GM23248 (cell line): ENCODE measurements around the gene SGCG. TPM values are rescaled to one million over a fixed set of nuclear protein-coding genes. Genes with fewer than 3 reads are reported as not detected.

ENCODE experiments used
- DNase-seq: peaks from one replicate; pipeline ENCODE4 v3.0.0-alpha.2; 2015
- H2AFZ ChIP-seq: fragments of 200-600 bp; sonication (generic); 2 replicates; pipeline ENCODE4 v1.6.1; 2016; ENCODE audit warnings: antibody characterized with exemption
- H3F3A ChIP-seq: fragments of 200-600 bp; sonication (generic); 2 replicates; pipeline ENCODE4 v1.6.1; 2016; ENCODE audit warnings: mild to moderate bottlenecking, antibody characterized with exemption, mixed run types; ENCODE audit not compliant: insufficient read depth
- H3K27ac ChIP-seq: fragments of 200-600 bp; sonication (generic); 2 replicates; pipeline ENCODE4 v1.5.1; 2016; ENCODE audit warnings: mild to moderate bottlenecking
- H3K27me3 ChIP-seq: fragments of 200-600 bp; sonication (generic); replicated peaks from 2 replicates; pipeline ENCODE4 v1.6.1; 2016; ENCODE audit warnings: mild to moderate bottlenecking; ENCODE audit not compliant: insufficient read depth
- H3K36me3 ChIP-seq: fragments of 200-600 bp; sonication (generic); 2 replicates; pipeline ENCODE4 v1.6.1; 2016; ENCODE audit warnings: low read depth, mild to moderate bottlenecking
- H3K4me1 ChIP-seq: fragments of 200-600 bp; sonication (generic); 2 replicates; pipeline ENCODE4 v1.6.1; 2016; ENCODE audit warnings: mild to moderate bottlenecking; ENCODE audit not compliant: insufficient read depth
- H3K4me2 ChIP-seq: fragments of 200-600 bp; sonication (generic); one replicate; pipeline ENCODE4 v1.6.1; 2016; ENCODE audit warnings: mild to moderate bottlenecking; ENCODE audit not compliant: unreplicated experiment
- H3K4me3 ChIP-seq: fragments of 200-600 bp; sonication (generic); 2 replicates; pipeline ENCODE4 v1.5.1; 2016; ENCODE audit warnings: mild to moderate bottlenecking
- H3K79me2 ChIP-seq: fragments of 200-600 bp; sonication (generic); 2 replicates; pipeline ENCODE4 v1.6.1; 2016; ENCODE audit warnings: mild to moderate bottlenecking; ENCODE audit not compliant: insufficient read depth
- H3K9ac ChIP-seq: fragments of 200-600 bp; sonication (generic); 2 replicates; pipeline ENCODE4 v1.6.1; 2016; ENCODE audit warnings: mild to moderate bottlenecking
- H3K9me2 ChIP-seq: fragments of 200-600 bp; sonication (generic); 2 replicates; pipeline ENCODE4 v1.6.1; 2016; ENCODE audit warnings: mixed run types, mild to moderate bottlenecking, moderate library complexity; ENCODE audit not compliant: insufficient read depth
- H3K9me3 ChIP-seq: fragments of 200-600 bp; sonication (generic); one replicate; pipeline ENCODE4 v1.6.1; 2017; ENCODE audit warnings: low read depth
- H4K20me1 ChIP-seq: fragments of 200-600 bp; sonication (generic); 2 replicates; pipeline ENCODE4 v1.6.0; 2016; ENCODE audit not compliant: insufficient read depth
- EZH2 ChIP-seq: fragments of 200-600 bp; sonication (generic); IDR thresholded peaks from 2 replicates; pipeline ENCODE4 v1.6.1; 2018; ENCODE audit warnings: antibody characterized with exemption, mild to moderate bottlenecking; ENCODE audit not compliant: insufficient read depth, poor library complexity, severe bottlenecking
- EZH2phosphoT487 ChIP-seq: fragments of 200-600 bp; sonication (generic); IDR thresholded peaks from 2 replicates; pipeline ENCODE4 v1.6.1; 2018; ENCODE audit warnings: antibody characterized with exemption, moderate library complexity, mild to moderate bottlenecking, low read depth; ENCODE audit not compliant: insufficient read depth
- WGBS, 2 experiments: methylation state at CpG; one replicate each; pipeline ENCODE4 v1.1.6; 2015 to 2017; ENCODE audit warnings: low lambda C conversion rate in 2 of 2, low coverage in 1 of 2; ENCODE audit errors: missing lambda C conversion rate in 2 of 2; 5-methylcytosine and 5-hydroxymethylcytosine counted together
- in situ Hi-C: fragments of 300-500 bp; cut with MboI; formaldehyde crosslinking; loops from 2 replicates; pipeline ENCODE4 v1.15.0; 2020
- polyA plus RNA-seq: library from polyadenylated mRNA; unstranded; fragments of >200 nt; fragmentation: Nextera tagmentation; extraction: Ambion mirVana; gene quantifications from 2 replicates; pipeline ENCODE4 v1.2.1, GENCODE V29; 2016
- total RNA-seq: library from RNA; depleted of rRNA; stranded (reverse); fragments of >200 nt; shearing (Covaris generic); gene quantifications from 2 replicates; pipeline ENCODE4 v1.2.3, GENCODE V29; 2014

SGCG gene
- total and polyA plus RNA-seq, 2 experiments from 2014 or later: 2.9 to 4.5 TPM

GRCh38 chr13:23201870-23202269, 21.1 kb downstream of the SGCG start:
- no peaks in the 10 kb centered on the region for H3F3A ChIP-seq
- no peak overlapping the region for H3K4me2 ChIP-seq
- H3K9ac ChIP-seq: no peak overlapping the region
- H3K79me2 ChIP-seq: no peaks in the 10 kb centered on the region
- no peak overlapping the region for H2AFZ ChIP-seq
- WGBS, 2 experiments: 69% methylated on average over 5 of the region's 5 CpGs
- no peaks in the 10 kb centered on the region for H3K27me3 ChIP-seq
- no peak overlapping the region for H3K4me3 ChIP-seq
- DNase-seq: no peak
- no peaks in the 10 kb centered on the region for H3K9me2 ChIP-seq
- no peak for TF ChIP-seq EZH2phosphoT487
- TF ChIP-seq EZH2: no peak
- no peaks in the 10 kb centered on the region for H3K36me3 ChIP-seq
- H4K20me1 ChIP-seq: no peaks in the 10 kb centered on the region
- H3K4me1 ChIP-seq: peaks cover 17% of the 10 kb centered on the region
- H3K9me3 ChIP-seq: no peaks in the 10 kb centered on the region
- in situ Hi-C loops: no loop called here
- H3K27ac ChIP-seq: no peak overlapping the region

- Histone ChIP-seq H3K79me2 (no peaks in the 10 kb centered on the region), H2AFZ (no peak overlapping the region), H3F3A (no peaks in the 10 kb centered on the region), H3K27me3 (no peaks in the 10 kb centered on the region), H4K20me1 (no peaks in the 10 kb centered on the region), H3K4me2 (no peak overlapping the region), H3K27ac (no peak overlapping the region), H3K9me3 (no peaks in the 10 kb centered on the region), H3K4me3 (no peak overlapping the region), H3K4me1 (peaks cover 17% of the 10 kb centered on the region), H3K9me2 (no peaks in the 10 kb centered on the region), H3K9ac (no peak overlapping the region), H3K36me3 (no peaks in the 10 kb centered on the region)
- in situ Hi-C loops: no loop called here
- no peak for TF ChIP-seq EZH2phosphoT487
- TF ChIP-seq EZH2: no peak
- peak; percentile 39 for DNase-seq
- WGBS, 2 experiments: 1 to 4% methylated on average over 3 of the region's 3 CpGs
Measured at GRCh38 chr13:23202383-23202782, 21.6 kb downstream of the SGCG start.

GRCh38 chr13:23203516-23203915, 22.7 kb downstream of the SGCG start:
- no peak overlapping the region for H3K4me3 ChIP-seq
- 39 to 55% methylated on average over 5 of the region's 5 CpGs for WGBS, 2 experiments
- no peaks in the 10 kb centered on the region for H3K36me3 ChIP-seq

GRCh38 chr13:23205807-23206206, 25.0 kb downstream of the SGCG start:
- peaks cover 17% of the 10 kb centered on the region for H3K4me1 ChIP-seq
- H3K9me3 ChIP-seq: no peaks in the 10 kb centered on the region
- no peaks in the 10 kb centered on the region for H3K36me3 ChIP-seq
- H3K27ac ChIP-seq: no peak overlapping the region
- H3K79me2 ChIP-seq: no peaks in the 10 kb centered on the region
- DNase-seq: no peak
- H3K9me2 ChIP-seq: no peaks in the 10 kb centered on the region
- no peak overlapping the region for H3K9ac ChIP-seq
- no peaks in the 10 kb centered on the region for H4K20me1 ChIP-seq
- H3K27me3 ChIP-seq: no peaks in the 10 kb centered on the region
- H3F3A ChIP-seq: no peaks in the 10 kb centered on the region
- no peak overlapping the region for H3K4me2 ChIP-seq
- H3K4me3 ChIP-seq: no peak overlapping the region
- no peak overlapping the region for H2AFZ ChIP-seq
- TF ChIP-seq EZH2phosphoT487: no peak
- TF ChIP-seq EZH2: no peak
- in situ Hi-C loops: no loop called here
- WGBS, 2 experiments: 89% methylated on average over 3 of the region's 3 CpGs

More at GRCh38 chr13:23203516-23203915, 22.7 kb downstream of the SGCG start:
- Histone ChIP-seq H3K9ac (no peak overlapping the region), H4K20me1 (no peaks in the 10 kb centered on the region), H3K4me1 (peaks cover 17% of the 10 kb centered on the region), H3K27me3 (no peaks in the 10 kb centered on the region), H3F3A (no peaks in the 10 kb centered on the region), H3K27ac (no peak overlapping the region), H2AFZ (peak overlapping the region; percentile 50), H3K9me2 (no peaks in the 10 kb centered on the region), H3K9me3 (no peaks in the 10 kb centered on the region), H3K4me2 (no peak overlapping the region), H3K79me2 (no peaks in the 10 kb centered on the region)
- in situ Hi-C loops: no loop called here
- DNase-seq: no peak
- TF ChIP-seq EZH2phosphoT487 (no peak), EZH2 (no peak)

GRCh38 chr13:23212671-23213070, 31.9 kb downstream of the SGCG start:
- no peaks in the 10 kb centered on the region for H3K36me3 ChIP-seq
- no peak overlapping the region for H3K27ac ChIP-seq
- H3K79me2 ChIP-seq: no peaks in the 10 kb centered on the region
- no peak for DNase-seq
- no peak overlapping the region for H2AFZ ChIP-seq
- no peak overlapping the region for H3K4me3 ChIP-seq
- no peaks in the 10 kb centered on the region for H3K4me1 ChIP-seq
- H3K9ac ChIP-seq: no peak overlapping the region
- H4K20me1 ChIP-seq: no peaks in the 10 kb centered on the region
- no peak for TF ChIP-seq EZH2phosphoT487
- TF ChIP-seq EZH2: no peak
- H3K27me3 ChIP-seq: no peaks in the 10 kb centered on the region
- 81 to 82% methylated on average over 4 of the region's 4 CpGs for WGBS, 2 experiments
- no peaks in the 10 kb centered on the region for H3K9me2 ChIP-seq
- no peaks in the 10 kb centered on the region for H3F3A ChIP-seq
- in situ Hi-C loops: no loop called here
- H3K4me2 ChIP-seq: no peak overlapping the region
- H3K9me3 ChIP-seq: no peaks in the 10 kb centered on the region
